ENCODE results near the gene ADAD2. TPM values are rescaled to one million over a fixed set of nuclear protein-coding genes. Genes with fewer than 3 reads are reported as not detected.
A peak's percentile ranks its signal among the peaks of the same experiment; 100 is the strongest.

Gene ADAD2
- total and polyA plus RNA-seq, 2 of the 4 experiments (the other 2 are of a cell fraction), result not detected

- Histone ChIP-seq H3K9me1 (ENCODE audit: insufficient read depth, low read length) (0 out of 2 replicates have a peak, but pooled peaks cover 2% of the 10 kb centered on the region), H3K23ac (ENCODE audit: low read depth, low read length) (no peak overlapping the region), H3K9ac (ENCODE audit: low read depth, low read length) (no peak overlapping the region), H3K14ac (replicated peaks; ENCODE audit: low read depth, low read length) (no peak overlapping the region), H3K36me3 (ENCODE audit: control insufficient read depth, insufficient read depth, low read length) (no peaks in the 10 kb centered on the region), H3K9me3 (ENCODE audit: control insufficient read depth, insufficient read depth, low read length) (no peaks in the 10 kb centered on the region), H2BK5ac (ENCODE audit: low read depth, low read length, poor library complexity, severe bottlenecking) (no peak overlapping the region), H3K79me1 (ENCODE audit: low read depth in 1 of 2, low read length in 2 of 2) (no peaks in the 10 kb centered on the region), H2AK5ac (ENCODE audit: low read depth, low read length) (no peak overlapping the region), H2BK15ac (ENCODE audit: low read depth, low read length) (no peak overlapping the region), H4K8ac (ENCODE audit: low read depth in 2 of 2, low read length in 2 of 2) (no peak overlapping the region), H2AK9ac (replicated peaks; ENCODE audit: low read depth, low read length, poor library complexity) (no peak overlapping the region), H4K20me1 (ENCODE audit: insufficient read depth, low read length) (no peaks in the 10 kb centered on the region), H3K27me3 (ENCODE audit: control insufficient read depth, insufficient read depth, low read length) (peaks cover 31% of the 10 kb centered on the region), H3K4ac (ENCODE audit: low read depth, low read length) (no peak overlapping the region), H2BK20ac (ENCODE audit: low read depth, low read length) (no peak overlapping the region), H3K56ac (ENCODE audit: extremely low read depth, insufficient read depth, low read length) (no peak overlapping the region), H2BK120ac (ENCODE audit: low read depth, low read length) (no peak overlapping the region), H3K4me2 (ENCODE audit: low read depth, low read length) (no peak overlapping the region), H4K91ac (ENCODE audit: insufficient read depth, low read depth, low read length) (no peak overlapping the region), H3K18ac (ENCODE audit: low read depth, low read length) (no peak overlapping the region), H3K4me3 (ENCODE audit: insufficient read depth, low read depth, low read length) (no peak overlapping the region), H3K27ac (ENCODE audit: insufficient read depth, low read length) (no peak overlapping the region), H4K5ac (ENCODE audit: low read depth, low read length) (no peak overlapping the region), H3K4me1 (ENCODE audit: control insufficient read depth, insufficient read depth, low read length) (peaks cover 1% of the 10 kb centered on the region; the same call in 1 of the 2 replicates), H2AFZ (replicated peaks; ENCODE audit: low read length, poor library complexity) (no peak overlapping the region)
- ATAC-seq (ENCODE audit: low read depth), result no peak
- in situ Hi-C loops (cut with MboI; ENCODE audit: low sequenced_read_pairs) (no loop called here), intact Hi-C loops (cut with micrococcal nuclease) (no loop called here), dilution Hi-C loops (cut with HindIII; ENCODE audit: low sequenced_read_pairs, unreplicated experiment) (no loop called here)
- 73% methylated on average over 4 of the region's 17 CpGs; no CpG with 5 or more reads in 1 of the 2 experiments for WGBS, 2 experiments (ENCODE audit: extremely low coverage in 2 of 2, insufficient read length in 1 of 2)
- POLR2A ChIA-PET (ENCODE audit: unreplicated experiment), result interaction anchor here (0.5 kb wide), 1 partner anchor 10 kb away, joined by 4 read pairs; no protein-coding TSS in a partner anchor
- BruUV-seq (replicated peaks), result no TSS peak
- TF ChIP-seq RFX5 (IDR thresholded peaks at IDR 0.05; ENCODE audit: low read depth, low read length), result peak; percentile 30; the same call in 1 of the 2 replicates
- TF ChIP-seq BHLHE40 (IDR thresholded peaks at IDR 0.05; ENCODE audit: low read depth, low read length), result no peak
- CTCF ChIA-PET, result no interaction called here
- DNase-seq, result no peak
Measured at GRCh38 chr16:84218176-84218823, 27.3 kb downstream of the ADAD2 start.

All from IMR-90 (cell line).